ENCODE measurements around the gene GTPBP6. TPM values are rescaled to one million over a fixed set of nuclear protein-coding genes. Genes with fewer than 3 reads are reported as not detected.

GTPBP6 gene
- total and polyA plus RNA-seq, 2 donors (not counting 3 experiments of a cell fraction or from before 2014, with no cell fraction given) = 39.1 to 63.5 TPM

DNA sequence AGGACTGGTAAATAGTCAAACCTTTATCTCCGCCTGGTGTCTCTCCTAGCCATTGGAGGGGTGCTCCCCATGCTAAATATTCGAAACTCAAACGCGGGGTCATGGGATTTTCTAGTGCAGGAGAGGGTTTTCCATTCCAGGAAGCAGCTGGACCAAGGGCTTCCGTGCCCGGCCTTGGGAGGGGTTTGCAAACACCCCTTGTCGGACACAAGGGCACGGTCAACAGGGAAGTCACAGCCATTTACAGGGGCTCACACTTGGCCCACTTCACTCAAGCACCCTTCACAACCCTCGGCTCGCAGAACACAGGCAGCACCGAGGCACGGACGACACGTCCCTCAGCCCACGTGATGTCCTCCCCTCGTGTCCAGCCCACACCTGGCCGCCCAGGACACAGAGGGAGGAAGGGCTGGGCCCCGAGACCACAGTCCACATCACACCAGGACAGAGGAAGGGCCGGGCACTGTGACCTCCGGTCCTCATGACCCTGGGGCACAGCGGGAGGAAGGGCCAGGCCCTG, 47.7 kb downstream of the GTPBP6 start:
- Histone ChIP-seq H3K79me2 (ENCODE audit: control insufficient read depth, insufficient read depth, low read length) (no peaks in the 10 kb centered on the region), H3K9me1 (replicated peaks; ENCODE audit: control insufficient read depth, extremely low read depth, insufficient read depth, low read length) (no peaks in the 10 kb centered on the region), H3K4me2 (ENCODE audit: insufficient read depth, low read length) (no peak overlapping the region), H3K4me1 (ENCODE audit: control insufficient read depth, extremely low read depth, insufficient read depth, low read length) (no peaks in the 10 kb centered on the region), H3K36me3 (ENCODE audit: control insufficient read depth in 2 of 2, extremely low read depth in 1 of 2, insufficient read depth in 2 of 2, low read length in 2 of 2) (no peaks in the 10 kb centered on the region), H3K9ac (replicated peaks; ENCODE audit: extremely low read depth, insufficient read depth, low read length) (no peak overlapping the region), H4K20me1 (replicated peaks; ENCODE audit: control insufficient read depth, extremely low read depth, insufficient read depth, low read length) (no peaks in the 10 kb centered on the region), H2AFZ (ENCODE audit: low read depth, low read length) (no peak overlapping the region), H3K27ac (ENCODE audit: insufficient read depth, low read depth, low read length) (no peak overlapping the region), H3K9me3 (replicated peaks; ENCODE audit: control insufficient read depth, insufficient read depth, low read length) (no peaks in the 10 kb centered on the region), H3K27me3 (ENCODE audit: control insufficient read depth in 2 of 2, insufficient read depth in 2 of 2, low read length in 2 of 2) (no peaks in the 10 kb centered on the region), H3K4me3 (replicated peaks in 1 of 3; ENCODE audit: insufficient read depth in 1 of 3, low read depth in 1 of 3, low read length in 3 of 3) (no peak overlapping the region)
- intact Hi-C loops (cut with micrococcal nuclease) (no loop called here), dilution Hi-C loops (cut with MboI; ENCODE audit: extremely low pct_ligation_motif_present, low sequenced_read_pairs) (no loop called here)
- FAIRE-seq (no peak), DNase-seq (ENCODE audit: low read depth, low spot score) (no peak)
- ChIA-PET POLR2A (no interaction called here), CTCF (no interaction called here)
- TF ChIP-seq FOS (IDR thresholded peaks at IDR 0.05; ENCODE audit: borderline replicate concordance, insufficient read depth, low read length) (no peak), CTCF (IDR thresholded peaks at IDR 0.05; ENCODE audit: extremely low read depth in 1 of 2, insufficient read depth in 1 of 2, low read depth in 1 of 2, low read length in 2 of 2) (no peak), JUN (IDR thresholded peaks at IDR 0.05; ENCODE audit: borderline replicate concordance, insufficient read depth, insufficient read length, low read depth) (no peak), POLR2A (IDR thresholded peaks at IDR 0.05; ENCODE audit: low read depth, low read length) (no peak), GATA2 (IDR thresholded peaks at IDR 0.05; ENCODE audit: insufficient read depth, insufficient read length, low read depth, low read length) (no peak), EZH2 (IDR thresholded peaks at IDR 0.05; ENCODE audit: borderline replicate concordance, low read depth, low read length, severe bottlenecking) (no peak), MYC (IDR thresholded peaks at IDR 0.05; ENCODE audit: low read depth, low read length) (no peak), MAX (IDR thresholded peaks at IDR 0.05; ENCODE audit: insufficient read depth, insufficient read length) (no peak), POLR2AphosphoS5 (IDR thresholded peaks at IDR 0.05; ENCODE audit: insufficient read depth, low read depth, low read length) (no peak)
- BruUV-seq (replicated peaks) = no TSS peak
